Kidney capillary endothelial cell (primary cell): Measurements from ENCODE around the gene SRRD.

Experiments
- DNase-seq: peaks from one replicate; pipeline ENCODE4 v3.0.0-alpha.2; 2018; ENCODE audit warnings: low spot score

Gene SRRD

GRCh38 chr22:26453216-26453615 lies 30.5 kb upstream of the SRRD start:
- DNase-seq: no peak

- DNase-seq: no peak
Measured at GRCh38 chr22:26453812-26454500, 29.7 kb upstream of the SRRD start.

- no peak for DNase-seq
Measured at GRCh38 chr22:26457661-26458272, 25.9 kb upstream of the SRRD start.

- DNase-seq: no peak
Measured at GRCh38 chr22:26460202-26460601, 23.5 kb upstream of the SRRD start.

GRCh38 chr22:26461188-26461810 lies 22.4 kb upstream of the SRRD start:
- peak; percentile 51 for DNase-seq

- no peak for DNase-seq
Measured at GRCh38 chr22:26462051-26462450, 21.6 kb upstream of the SRRD start.

GRCh38 chr22:26462641-26463040 lies 21.0 kb upstream of the SRRD start:
- DNase-seq: no peak

- no peak for DNase-seq
Measured at GRCh38 chr22:26463101-26463661, 20.5 kb upstream of the SRRD start.

- no peak for DNase-seq
Measured at GRCh38 chr22:26463688-26464087, 20.0 kb upstream of the SRRD start.

GRCh38 chr22:26464312-26464711 lies 19.4 kb upstream of the SRRD start:
- DNase-seq: no peak

GRCh38 chr22:26466196-26466595 lies 17.5 kb upstream of the SRRD start:
- no peak for DNase-seq

- DNase-seq: no peak
Measured at GRCh38 chr22:26470807-26471206, 12.9 kb upstream of the SRRD start.

- DNase-seq: peak; percentile 92
Measured at GRCh38 chr22:26471522-26471921, 12.2 kb upstream of the SRRD start.

- peak; percentile 48 for DNase-seq
Measured at GRCh38 chr22:26474682-26475081, 9.0 kb upstream of the SRRD start.

- DNase-seq: no peak
Measured at GRCh38 chr22:26476705-26477340, 6.9 kb upstream of the SRRD start.

GRCh38 chr22:26477341-26477731 lies 6.3 kb upstream of the SRRD start:
- no peak for DNase-seq

GRCh38 chr22:26479043-26479791 lies 4.5 kb upstream of the SRRD start:
- DNase-seq: no peak

GRCh38 chr22:26479792-26480610 lies 3.7 kb upstream of the SRRD start:
- DNase-seq: no peak

GRCh38 chr22:26480611-26480932 lies 3.1 kb upstream of the SRRD start:
- DNase-seq: no peak

GRCh38 chr22:26481112-26481693 lies 2.5 kb upstream of the SRRD start:
- DNase-seq: no peak

- no peak for DNase-seq
Measured at GRCh38 chr22:26481694-26482093, 2.0 kb upstream of the SRRD start.
